Keratinocyte (primary cell): ENCODE measurements around the gene ANKRD23. TPM values are rescaled to one million over a fixed set of nuclear protein-coding genes. Genes with fewer than 3 reads are reported as not detected.

Experiments
- DNase-seq: peaks from one replicate; pipeline ENCODE4 v3.0.0-alpha.2; 2011; ENCODE audit warnings: low read depth, missing footprints, low spot score
- FAIRE-seq: peaks from 2 replicates; lab custom pipeline; 2011; peaks lifted over from hg19 to GRCh38; lab: Jason Lieb, UNC
- H2AFZ ChIP-seq: 2 replicates; pipeline ENCODE4 v1.6.0; 2012; ENCODE audit warnings: low read length, control low read depth, inconsistent platforms; ENCODE audit not compliant: control insufficient read depth
- H3K27ac ChIP-seq: 2 replicates; pipeline ENCODE4 v1.5.1; 2011; ENCODE audit warnings: low read length; ENCODE audit not compliant: control insufficient read depth, insufficient read depth
- H3K27me3 ChIP-seq: 3 replicates; pipeline ENCODE4 v1.6.0; 2011; ENCODE audit warnings: low read length; ENCODE audit not compliant: control insufficient read depth, insufficient read depth; ENCODE audit errors: extremely low read depth
- H3K36me3 ChIP-seq, 2 experiments: 2 replicates in 1 of 2; 3 replicates in 1 of 2; pipeline ENCODE4 v1.5.1; 2011; ENCODE audit warnings: low read length in 2 of 2, mild to moderate bottlenecking in 1 of 2; ENCODE audit not compliant: control insufficient read depth in 2 of 2, insufficient read depth in 2 of 2; ENCODE audit errors: extremely low read depth in 1 of 2
- H3K4me1 ChIP-seq: 3 replicates; pipeline ENCODE4 v1.5.1; 2011; ENCODE audit warnings: low read length; ENCODE audit not compliant: control insufficient read depth, insufficient read depth; ENCODE audit errors: extremely low read depth
- H3K4me2 ChIP-seq: 3 replicates; pipeline ENCODE4 v1.6.0; 2011; ENCODE audit warnings: low read depth, low read length; ENCODE audit not compliant: control insufficient read depth, insufficient read depth; ENCODE audit errors: extremely low read depth
- H3K4me3 ChIP-seq, 3 experiments: fragments of 200-600 bp in 1 of 3; sonication (generic) in 1 of 3; 2 replicates in 2 of 3; 3 replicates in 1 of 3; pipeline ENCODE4 v1.5.1; 2011 to 2016; ENCODE audit warnings: low read length in 3 of 3, mild to moderate bottlenecking in 3 of 3, control low read depth in 2 of 3, inconsistent platforms in 1 of 3, low read depth in 1 of 3, mixed read lengths in 1 of 3, mixed run types in 1 of 3, moderate library complexity in 1 of 3; ENCODE audit not compliant: control insufficient read depth in 2 of 3, insufficient read depth in 2 of 3; ENCODE audit errors: extremely low read depth in 1 of 3
- H3K79me2 ChIP-seq: 2 replicates; pipeline ENCODE4 v1.6.0; 2012; ENCODE audit warnings: low read length; ENCODE audit not compliant: control insufficient read depth, insufficient read depth
- H3K9ac ChIP-seq: 3 replicates; pipeline ENCODE4 v1.6.0; 2011; ENCODE audit warnings: low read length; ENCODE audit not compliant: control insufficient read depth, insufficient read depth; ENCODE audit errors: extremely low read depth
- H3K9me1 ChIP-seq: 3 replicates; pipeline ENCODE4 v1.6.0; 2011; ENCODE audit warnings: low read length; ENCODE audit not compliant: control insufficient read depth, insufficient read depth; ENCODE audit errors: extremely low read depth
- H3K9me3 ChIP-seq: 2 replicates; pipeline ENCODE4 v1.5.1; 2012; ENCODE audit warnings: low read depth, low read length; ENCODE audit not compliant: control insufficient read depth
- H4K20me1 ChIP-seq: 3 replicates; pipeline ENCODE4 v1.6.0; 2011; ENCODE audit warnings: low read length; ENCODE audit not compliant: control insufficient read depth, insufficient read depth; ENCODE audit errors: extremely low read depth
- CTCF ChIP-seq, 3 experiments: IDR thresholded peaks in 1 of 3; conservative IDR thresholded peaks in 1 of 3; optimal IDR thresholded peaks in 1 of 3; 2 replicates in 2 of 3; 3 replicates in 1 of 3; pipeline versions ENCODE3 to v1.5.1; 2011; ENCODE audit warnings: low read length in 3 of 3, mild to moderate bottlenecking in 3 of 3, moderate library complexity in 2 of 3, control low read depth in 1 of 3, inconsistent platforms in 1 of 3; ENCODE audit not compliant: insufficient read depth in 2 of 3; ENCODE audit errors: extremely low read depth in 1 of 3
- EZH2 ChIP-seq: IDR thresholded peaks from one replicate; pipeline ENCODE4 v1.6.1; 2012; ENCODE audit warnings: inconsistent platforms, mild to moderate bottlenecking, low read length, moderate library complexity
- dilution Hi-C: fragments of 300-500 bp; cut with MboI; formaldehyde crosslinking; loops from one replicate; pipeline ENCODE4 v1.7.0; 2020; ENCODE audit warnings: low sequenced_read_pairs; ENCODE audit not compliant: extremely low pct_ligation_motif_present
- polyA plus RNA-seq, 5 experiments: library from polyadenylated mRNA; depleted of rRNA in 3 of 5; stranded (reverse) in 3 of 5; stranded (forward) in 1 of 5; unstranded in 1 of 5; fragments of >200 nt; gene quantifications; 1 replicate in 1 of 5; 2 replicates in 3 of 5; 3 replicates in 1 of 5; pipeline versions ENCODE4 v1.2.1 to v1.2.3, GENCODE V29; 2011 to 2012; ENCODE audit warnings: missing spikeins in 2 of 5, low read depth in 1 of 5, low replicate concordance in 1 of 5

The ANKRD23 gene
- polyA plus RNA-seq, 1 donor (not counting 4 experiments of a cell fraction or from before 2014, with no cell fraction given), result 1.4 TPM

- Histone ChIP-seq H3K27me3 (peaks cover 3% of the 10 kb centered on the region), H3K9me1 (peaks cover 3% of the 10 kb centered on the region), H3K36me3 (no peaks in the 10 kb centered on the region), H3K27ac (no peak overlapping the region), H3K4me2 (no peak overlapping the region), H4K20me1 (no peaks in the 10 kb centered on the region), H3K9me3 (no peaks in the 10 kb centered on the region), H2AFZ (no peak overlapping the region), H3K79me2 (no peaks in the 10 kb centered on the region), H3K4me1 (peaks cover 36% of the 10 kb centered on the region), H3K9ac (no peak overlapping the region), H3K4me3 (no peak overlapping the region)
- FAIRE-seq (no peak), DNase-seq (no peak)
- dilution Hi-C loops, result no loop called here
- TF ChIP-seq CTCF (optimal IDR thresholded peaks at IDR 0.05 in 1 of 3, IDR thresholded peaks at IDR 0.05 in 1 of 3, conservative IDR thresholded peaks at IDR 0.05 in 1 of 3; ENCODE audit: extremely low read depth in 1 of 3, insufficient read depth in 2 of 3, low read length in 3 of 3) (no peak), EZH2 (no peak)
Measured at GRCh38 chr2:96878796-96879544, 35.1 kb upstream of the ANKRD23 start.

GRCh38 chr2:96878171-96878570 lies 34.4 kb upstream of the ANKRD23 start:
- Histone ChIP-seq H3K9me3 (no peaks in the 10 kb centered on the region), H3K4me2 (no peak overlapping the region), H3K36me3 (no peaks in the 10 kb centered on the region), H3K4me1 (peaks cover 33% of the 10 kb centered on the region), H3K9ac (no peak overlapping the region), H4K20me1 (no peaks in the 10 kb centered on the region), H3K27me3 (peaks cover 3% of the 10 kb centered on the region), H3K27ac (no peak overlapping the region), H3K4me3 (no peak overlapping the region), H2AFZ (no peak overlapping the region), H3K79me2 (no peaks in the 10 kb centered on the region), H3K9me1 (peaks cover 3% of the 10 kb centered on the region)
- dilution Hi-C loops, result no loop called here
- no peak for DNase-seq
- TF ChIP-seq EZH2 (no peak), CTCF (optimal IDR thresholded peaks at IDR 0.05 in 1 of 3, IDR thresholded peaks at IDR 0.05 in 1 of 3, conservative IDR thresholded peaks at IDR 0.05 in 1 of 3; ENCODE audit: extremely low read depth in 1 of 3, insufficient read depth in 2 of 3, low read length in 3 of 3) (no peak)
- FAIRE-seq, result no peak
